Measurements from ENCODE around the gene RAPGEF5. TPM values are rescaled to one million over a fixed set of nuclear protein-coding genes. Genes with fewer than 3 reads are reported as not detected.

RAPGEF5 gene
- total RNA-seq, 1 donor from 2014 or later, result 29.7 TPM

GRCh38 chr7:22216309-22216708, 140.6 kb downstream of the RAPGEF5 start:
- no peak overlapping the region for H3K9ac ChIP-seq (ENCODE audit: low read depth in 1 of 3, low read length in 3 of 3)
- H3K27ac ChIP-seq (ENCODE audit: low read depth, low read length), result peak overlapping the region; percentile 15
- H3K27me3 ChIP-seq (ENCODE audit: control insufficient read depth in 3 of 3, insufficient read depth in 3 of 3, low read length in 3 of 3), result no peaks in the 10 kb centered on the region
- H3K36me3 ChIP-seq (ENCODE audit: control insufficient read depth in 3 of 3, insufficient read depth in 3 of 3, low read length in 3 of 3), result no peaks in the 10 kb centered on the region
- H3K9me3 ChIP-seq (ENCODE audit: control insufficient read depth in 3 of 3, low read length in 3 of 3), result no peaks in the 10 kb centered on the region
- H3K4me3 ChIP-seq (ENCODE audit: low read length in 3 of 3), result no peak overlapping the region
- H3K4me1 ChIP-seq (ENCODE audit: control insufficient read depth in 3 of 3, insufficient read depth in 3 of 3, low read length in 3 of 3), result peaks cover 0 to 7% (median 4%) of the 10 kb centered on the region in 3 donors

- Histone ChIP-seq H3K27me3 (ENCODE audit: control insufficient read depth in 3 of 3, insufficient read depth in 3 of 3, low read length in 3 of 3) (no peaks in the 10 kb centered on the region), H3K4me1 (ENCODE audit: control insufficient read depth in 3 of 3, insufficient read depth in 3 of 3, low read length in 3 of 3) (peaks cover 0 to 7% (median 4%) of the 10 kb centered on the region in 3 donors), H3K27ac (ENCODE audit: low read depth, low read length) (peak overlapping the region; percentile 10), H3K4me3 (ENCODE audit: low read length in 3 of 3) (peak overlapping the region in 1 of 3 donors; percentile 32), H3K9ac (ENCODE audit: low read depth in 1 of 3, low read length in 3 of 3) (no peak overlapping the region), H3K9me3 (ENCODE audit: control insufficient read depth in 3 of 3, low read length in 3 of 3) (no peaks in the 10 kb centered on the region), H3K36me3 (ENCODE audit: control insufficient read depth in 3 of 3, insufficient read depth in 3 of 3, low read length in 3 of 3) (no peaks in the 10 kb centered on the region)
Observed at GRCh38 chr7:22214000-22214399, 143.0 kb downstream of the RAPGEF5 start.

- Histone ChIP-seq H3K4me3 (ENCODE audit: low read length in 3 of 3) (no peak overlapping the region), H3K27me3 (ENCODE audit: control insufficient read depth in 3 of 3, insufficient read depth in 3 of 3, low read length in 3 of 3) (no peaks in the 10 kb centered on the region), H3K36me3 (ENCODE audit: control insufficient read depth in 3 of 3, insufficient read depth in 3 of 3, low read length in 3 of 3) (no peaks in the 10 kb centered on the region), H3K9me3 (ENCODE audit: control insufficient read depth in 3 of 3, low read length in 3 of 3) (no peaks in the 10 kb centered on the region), H3K27ac (ENCODE audit: low read depth, low read length) (no peak overlapping the region), H3K9ac (ENCODE audit: low read depth in 1 of 3, low read length in 3 of 3) (no peak overlapping the region), H3K4me1 (ENCODE audit: control insufficient read depth in 3 of 3, insufficient read depth in 3 of 3, low read length in 3 of 3) (peaks cover 0 to 7% (median 4%) of the 10 kb centered on the region in 3 donors)
Observed at GRCh38 chr7:22213081-22213480, 143.9 kb downstream of the RAPGEF5 start.

- Histone ChIP-seq H3K27me3 (ENCODE audit: control insufficient read depth in 3 of 3, insufficient read depth in 3 of 3, low read length in 3 of 3) (no peaks in the 10 kb centered on the region), H3K9ac (ENCODE audit: low read depth in 1 of 3, low read length in 3 of 3) (no peak overlapping the region), H3K36me3 (ENCODE audit: control insufficient read depth in 3 of 3, insufficient read depth in 3 of 3, low read length in 3 of 3) (no peaks in the 10 kb centered on the region), H3K4me3 (ENCODE audit: low read length in 3 of 3) (no peak overlapping the region), H3K27ac (ENCODE audit: low read depth, low read length) (no peak overlapping the region), H3K9me3 (ENCODE audit: control insufficient read depth in 3 of 3, low read length in 3 of 3) (no peaks in the 10 kb centered on the region), H3K4me1 (ENCODE audit: control insufficient read depth in 3 of 3, insufficient read depth in 3 of 3, low read length in 3 of 3) (peaks cover 0 to 7% (median 4%) of the 10 kb centered on the region in 3 donors)
Observed at GRCh38 chr7:22210967-22211366, 146.0 kb downstream of the RAPGEF5 start.

GRCh38 chr7:22210355-22210754, 146.6 kb downstream of the RAPGEF5 start:
- no peaks in the 10 kb centered on the region for H3K36me3 ChIP-seq (ENCODE audit: control insufficient read depth in 3 of 3, insufficient read depth in 3 of 3, low read length in 3 of 3)
- no peak overlapping the region for H3K27ac ChIP-seq (ENCODE audit: low read depth, low read length)
- H3K4me1 ChIP-seq (ENCODE audit: control insufficient read depth in 3 of 3, insufficient read depth in 3 of 3, low read length in 3 of 3), result peaks cover 0 to 7% (median 4%) of the 10 kb centered on the region in 3 donors
- no peaks in the 10 kb centered on the region for H3K27me3 ChIP-seq (ENCODE audit: control insufficient read depth in 3 of 3, insufficient read depth in 3 of 3, low read length in 3 of 3)
- no peak overlapping the region for H3K4me3 ChIP-seq (ENCODE audit: low read length in 3 of 3)
- no peak overlapping the region for H3K9ac ChIP-seq (ENCODE audit: low read depth in 1 of 3, low read length in 3 of 3)
- no peaks in the 10 kb centered on the region for H3K9me3 ChIP-seq (ENCODE audit: control insufficient read depth in 3 of 3, low read length in 3 of 3)

- Histone ChIP-seq H3K9ac (ENCODE audit: low read depth in 1 of 3, low read length in 3 of 3) (no peak overlapping the region), H3K27ac (ENCODE audit: low read depth, low read length) (no peak overlapping the region), H3K36me3 (ENCODE audit: control insufficient read depth in 3 of 3, insufficient read depth in 3 of 3, low read length in 3 of 3) (no peaks in the 10 kb centered on the region), H3K27me3 (ENCODE audit: control insufficient read depth in 3 of 3, insufficient read depth in 3 of 3, low read length in 3 of 3) (no peaks in the 10 kb centered on the region), H3K4me1 (ENCODE audit: control insufficient read depth in 3 of 3, insufficient read depth in 3 of 3, low read length in 3 of 3) (peaks cover 0 to 5% (median 0%) of the 10 kb centered on the region in 3 donors), H3K4me3 (ENCODE audit: low read length in 3 of 3) (no peak overlapping the region), H3K9me3 (ENCODE audit: control insufficient read depth in 3 of 3, low read length in 3 of 3) (no peaks in the 10 kb centered on the region)
Observed at GRCh38 chr7:22208799-22209198, 148.2 kb downstream of the RAPGEF5 start.

GRCh38 chr7:22207724-22208225, 149.2 kb downstream of the RAPGEF5 start:
- no peak overlapping the region for H3K4me3 ChIP-seq (ENCODE audit: low read length in 3 of 3)
- peaks cover 0 to 5% (median 2%) of the 10 kb centered on the region in 3 donors for H3K4me1 ChIP-seq (ENCODE audit: control insufficient read depth in 3 of 3, insufficient read depth in 3 of 3, low read length in 3 of 3)
- H3K9ac ChIP-seq (ENCODE audit: low read depth in 1 of 3, low read length in 3 of 3), result no peak overlapping the region
- H3K9me3 ChIP-seq (ENCODE audit: control insufficient read depth in 3 of 3, low read length in 3 of 3), result no peaks in the 10 kb centered on the region
- H3K27me3 ChIP-seq (ENCODE audit: control insufficient read depth in 3 of 3, insufficient read depth in 3 of 3, low read length in 3 of 3), result no peaks in the 10 kb centered on the region
- H3K27ac ChIP-seq (ENCODE audit: low read depth, low read length), result no peak overlapping the region
- H3K36me3 ChIP-seq (ENCODE audit: control insufficient read depth in 3 of 3, insufficient read depth in 3 of 3, low read length in 3 of 3), result no peaks in the 10 kb centered on the region

- H3K4me1 ChIP-seq (ENCODE audit: control insufficient read depth in 3 of 3, insufficient read depth in 3 of 3, low read length in 3 of 3), result peaks cover 0 to 5% (median 5%) of the 10 kb centered on the region in 3 donors
- no peak overlapping the region for H3K4me3 ChIP-seq (ENCODE audit: low read length in 3 of 3)
- no peaks in the 10 kb centered on the region for H3K9me3 ChIP-seq (ENCODE audit: control insufficient read depth in 3 of 3, low read length in 3 of 3)
- no peaks in the 10 kb centered on the region for H3K36me3 ChIP-seq (ENCODE audit: control insufficient read depth in 3 of 3, insufficient read depth in 3 of 3, low read length in 3 of 3)
- H3K27ac ChIP-seq (ENCODE audit: low read depth, low read length), result no peak overlapping the region
- no peak overlapping the region for H3K9ac ChIP-seq (ENCODE audit: low read depth in 1 of 3, low read length in 3 of 3)
- no peaks in the 10 kb centered on the region for H3K27me3 ChIP-seq (ENCODE audit: control insufficient read depth in 3 of 3, insufficient read depth in 3 of 3, low read length in 3 of 3)
Observed at GRCh38 chr7:22205631-22206030, 151.3 kb downstream of the RAPGEF5 start.

- Histone ChIP-seq H3K27me3 (ENCODE audit: control insufficient read depth in 3 of 3, insufficient read depth in 3 of 3, low read length in 3 of 3) (no peaks in the 10 kb centered on the region), H3K9ac (ENCODE audit: low read depth in 1 of 3, low read length in 3 of 3) (no peak overlapping the region), H3K4me1 (ENCODE audit: control insufficient read depth in 3 of 3, insufficient read depth in 3 of 3, low read length in 3 of 3) (peaks cover 0 to 5% (median 5%) of the 10 kb centered on the region in 3 donors), H3K9me3 (ENCODE audit: control insufficient read depth in 3 of 3, low read length in 3 of 3) (no peaks in the 10 kb centered on the region), H3K36me3 (ENCODE audit: control insufficient read depth in 3 of 3, insufficient read depth in 3 of 3, low read length in 3 of 3) (no peaks in the 10 kb centered on the region), H3K4me3 (ENCODE audit: low read length in 3 of 3) (no peak overlapping the region), H3K27ac (ENCODE audit: low read depth, low read length) (no peak overlapping the region)
Observed at GRCh38 chr7:22204312-22204711, 152.6 kb downstream of the RAPGEF5 start.

- Histone ChIP-seq H3K36me3 (ENCODE audit: control insufficient read depth in 3 of 3, insufficient read depth in 3 of 3, low read length in 3 of 3) (no peaks in the 10 kb centered on the region), H3K4me3 (ENCODE audit: low read length in 3 of 3) (no peak overlapping the region), H3K27ac (ENCODE audit: low read depth, low read length) (no peak overlapping the region), H3K9me3 (ENCODE audit: control insufficient read depth in 3 of 3, low read length in 3 of 3) (no peaks in the 10 kb centered on the region), H3K27me3 (ENCODE audit: control insufficient read depth in 3 of 3, insufficient read depth in 3 of 3, low read length in 3 of 3) (no peaks in the 10 kb centered on the region), H3K4me1 (ENCODE audit: control insufficient read depth in 3 of 3, insufficient read depth in 3 of 3, low read length in 3 of 3) (peaks cover 0 to 5% (median 5%) of the 10 kb centered on the region in 3 donors), H3K9ac (ENCODE audit: low read depth in 1 of 3, low read length in 3 of 3) (no peak overlapping the region)
Observed at GRCh38 chr7:22202141-22202540, 154.8 kb downstream of the RAPGEF5 start.

Measured in skeletal muscle tissue (tissue), 4 donors.